PFSK-1 (cell line): Measurements from ENCODE around the gene BEAN1.

Experiments used
- FOXP2 ChIP-seq: optimal IDR thresholded peaks from 2 replicates; pipeline ENCODE3; 2011; ENCODE audit warnings: borderline replicate concordance, control low read depth, inconsistent platforms; ENCODE audit not compliant: insufficient read depth; ENCODE audit errors: extremely low read length, extremely low read depth
- POLR2AphosphoS5 ChIP-seq: IDR thresholded peaks from 2 replicates; pipeline ENCODE4 v1.6.1; 2012; ENCODE audit warnings: low read depth, mild to moderate bottlenecking, control low read depth, low read length, moderate library complexity
- SIN3A ChIP-seq: IDR thresholded peaks from 2 replicates; pipeline ENCODE4 v1.6.1; 2012; ENCODE audit warnings: mild to moderate bottlenecking, low read length, moderate library complexity, borderline replicate concordance; ENCODE audit not compliant: insufficient read depth
- TAF1 ChIP-seq: IDR thresholded peaks from 2 replicates; pipeline ENCODE4 v1.6.1; 2012; ENCODE audit warnings: low read length, control low read depth, borderline replicate concordance; ENCODE audit not compliant: insufficient read depth
- TF ChIP-seq, protein P1 (sequence below), 2 experiments: IDR thresholded peaks; 2 replicates each; pipeline versions ENCODE4 v1.6.1 to v1.8.0; 2011 to 2012; ENCODE audit warnings: low read depth in 2 of 2, low read length in 2 of 2, control low read depth in 1 of 2, inconsistent platforms in 1 of 2, mild to moderate bottlenecking in 1 of 2, moderate library complexity in 1 of 2; ENCODE audit not compliant: insufficient read depth in 1 of 2

BEAN1 gene

GRCh38 chr16:66458292-66458691, 31.2 kb downstream of the BEAN1 start:
- TF ChIP-seq FOXP2 (no peak), POLR2AphosphoS5 (no peak), TAF1 (no peak), SIN3A (no peak)
- TF ChIP-seq, protein P1, sequence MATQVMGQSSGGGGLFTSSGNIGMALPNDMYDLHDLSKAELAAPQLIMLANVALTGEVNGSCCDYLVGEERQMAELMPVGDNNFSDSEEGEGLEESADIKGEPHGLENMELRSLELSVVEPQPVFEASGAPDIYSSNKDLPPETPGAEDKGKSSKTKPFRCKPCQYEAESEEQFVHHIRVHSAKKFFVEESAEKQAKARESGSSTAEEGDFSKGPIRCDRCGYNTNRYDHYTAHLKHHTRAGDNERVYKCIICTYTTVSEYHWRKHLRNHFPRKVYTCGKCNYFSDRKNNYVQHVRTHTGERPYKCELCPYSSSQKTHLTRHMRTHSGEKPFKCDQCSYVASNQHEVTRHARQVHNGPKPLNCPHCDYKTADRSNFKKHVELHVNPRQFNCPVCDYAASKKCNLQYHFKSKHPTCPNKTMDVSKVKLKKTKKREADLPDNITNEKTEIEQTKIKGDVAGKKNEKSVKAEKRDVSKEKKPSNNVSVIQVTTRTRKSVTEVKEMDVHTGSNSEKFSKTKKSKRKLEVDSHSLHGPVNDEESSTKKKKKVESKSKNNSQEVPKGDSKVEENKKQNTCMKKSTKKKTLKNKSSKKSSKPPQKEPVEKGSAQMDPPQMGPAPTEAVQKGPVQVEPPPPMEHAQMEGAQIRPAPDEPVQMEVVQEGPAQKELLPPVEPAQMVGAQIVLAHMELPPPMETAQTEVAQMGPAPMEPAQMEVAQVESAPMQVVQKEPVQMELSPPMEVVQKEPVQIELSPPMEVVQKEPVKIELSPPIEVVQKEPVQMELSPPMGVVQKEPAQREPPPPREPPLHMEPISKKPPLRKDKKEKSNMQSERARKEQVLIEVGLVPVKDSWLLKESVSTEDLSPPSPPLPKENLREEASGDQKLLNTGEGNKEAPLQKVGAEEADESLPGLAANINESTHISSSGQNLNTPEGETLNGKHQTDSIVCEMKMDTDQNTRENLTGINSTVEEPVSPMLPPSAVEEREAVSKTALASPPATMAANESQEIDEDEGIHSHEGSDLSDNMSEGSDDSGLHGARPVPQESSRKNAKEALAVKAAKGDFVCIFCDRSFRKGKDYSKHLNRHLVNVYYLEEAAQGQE (IDR thresholded peaks at IDR 0.05; ENCODE audit: insufficient read depth in 1 of 2, low read depth in 2 of 2, low read length in 2 of 2) = no peak

DNA sequence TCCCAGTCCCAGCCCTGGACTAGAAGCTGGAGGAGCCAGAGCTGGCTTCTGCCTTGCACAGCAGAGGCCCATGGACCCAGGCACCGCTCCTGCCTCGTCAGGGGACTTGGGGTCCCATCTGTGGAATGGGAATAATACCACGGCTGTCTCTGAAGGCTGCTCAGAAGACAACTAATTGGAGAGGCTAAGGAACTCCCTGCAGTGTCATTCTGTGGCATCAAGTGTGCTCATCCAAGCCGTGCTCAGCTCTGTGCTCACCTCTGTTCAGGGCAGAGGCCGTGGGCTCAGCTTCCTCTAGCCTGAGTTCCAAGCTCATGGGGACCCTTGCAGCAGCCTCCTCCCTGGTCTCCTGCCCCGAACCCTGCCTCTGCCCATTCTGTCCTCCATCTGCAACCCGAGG, 31.8 kb downstream of the BEAN1 start:
- TF ChIP-seq TAF1 (no peak), POLR2AphosphoS5 (no peak), SIN3A (no peak), FOXP2 (no peak)
- TF ChIP-seq, protein P1 (IDR thresholded peaks at IDR 0.05; ENCODE audit: insufficient read depth in 1 of 2, low read depth in 2 of 2, low read length in 2 of 2) = no peak

DNA sequence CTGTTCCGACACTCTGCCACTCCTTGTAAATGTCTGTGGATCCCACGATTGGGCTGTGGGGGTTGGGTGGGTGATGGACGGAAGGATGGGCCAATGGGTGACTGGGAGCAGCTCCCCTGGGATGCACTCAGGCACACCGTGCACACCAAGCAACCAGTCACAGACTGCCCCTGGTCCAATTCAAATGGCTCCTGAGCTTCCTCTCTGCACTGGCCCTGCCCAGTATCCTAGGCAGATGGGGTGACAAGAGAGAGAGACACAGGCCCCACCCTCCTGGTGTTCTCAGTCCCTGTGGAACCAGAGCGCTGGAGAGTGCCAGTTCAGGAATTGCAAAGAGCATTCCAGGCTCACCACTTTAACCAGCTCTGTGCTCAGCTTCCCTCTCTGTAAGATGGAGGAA, 32.8 kb downstream of the BEAN1 start:
- no peak for TF ChIP-seq TAF1
- TF ChIP-seq, protein P1 (IDR thresholded peaks at IDR 0.05; ENCODE audit: insufficient read depth in 1 of 2, low read depth in 2 of 2, low read length in 2 of 2) = no peak
- no peak for TF ChIP-seq SIN3A
- TF ChIP-seq FOXP2 = no peak
- no peak for TF ChIP-seq POLR2AphosphoS5

DNA sequence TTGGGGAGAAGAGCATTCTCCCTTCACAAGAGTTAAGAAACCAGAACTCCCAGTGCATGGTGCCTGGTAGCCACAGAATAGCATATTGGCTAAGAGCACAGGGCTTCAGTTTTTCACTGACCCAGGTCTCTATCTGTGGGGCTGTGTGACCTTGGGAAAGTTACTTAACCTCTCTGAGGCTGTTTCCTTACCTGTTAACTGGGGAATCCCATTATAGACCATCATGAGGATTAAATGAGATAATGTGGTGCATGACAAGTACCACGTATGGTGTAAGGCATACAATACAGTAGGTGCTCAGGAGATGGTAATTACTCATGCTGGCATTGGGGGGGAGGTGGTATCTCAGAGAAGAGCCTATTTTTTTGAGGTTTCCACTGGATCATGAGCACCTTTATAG, 33.6 kb downstream of the BEAN1 start:
- no peak for TF ChIP-seq TAF1
- TF ChIP-seq POLR2AphosphoS5 = no peak
- TF ChIP-seq, protein P1 (IDR thresholded peaks at IDR 0.05; ENCODE audit: insufficient read depth in 1 of 2, low read depth in 2 of 2, low read length in 2 of 2) = no peak
- TF ChIP-seq FOXP2 = no peak
- TF ChIP-seq SIN3A = no peak

DNA sequence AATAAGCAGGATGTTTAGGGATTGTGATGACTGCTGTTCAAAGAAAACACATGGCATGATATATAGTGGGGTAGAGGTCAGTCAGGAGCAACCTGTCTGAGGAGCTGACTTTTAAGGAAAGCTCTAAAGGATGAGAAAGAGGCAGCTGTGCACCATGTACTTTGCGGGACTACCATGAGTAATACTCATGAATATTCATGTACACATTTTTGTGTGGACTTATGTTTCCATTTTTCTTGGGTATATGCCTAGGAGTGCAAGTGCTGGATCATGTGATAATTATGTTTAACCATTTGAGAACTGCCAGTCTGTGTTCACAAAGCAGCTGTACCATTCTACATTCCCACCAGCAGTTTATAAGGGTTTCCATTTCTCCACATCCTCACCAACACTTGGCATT, 35.8 kb downstream of the BEAN1 start:
- TF ChIP-seq POLR2AphosphoS5 = no peak
- TF ChIP-seq, protein P1 (IDR thresholded peaks at IDR 0.05; ENCODE audit: insufficient read depth in 1 of 2, low read depth in 2 of 2, low read length in 2 of 2) = no peak
- no peak for TF ChIP-seq SIN3A
- no peak for TF ChIP-seq TAF1
- TF ChIP-seq FOXP2 = no peak
